GM18498 (cell line): Measurements from ENCODE around the gene MYO1G.

Source experiments
- ATAC-seq: cut with Tn5 transposase; IDR thresholded peaks from one replicate; pipeline ENCODE4 v1.9.1; 2021; ENCODE audit warnings: mild to moderate bottlenecking, moderate library complexity; ENCODE audit not compliant: unreplicated experiment

Gene MYO1G

DNA sequence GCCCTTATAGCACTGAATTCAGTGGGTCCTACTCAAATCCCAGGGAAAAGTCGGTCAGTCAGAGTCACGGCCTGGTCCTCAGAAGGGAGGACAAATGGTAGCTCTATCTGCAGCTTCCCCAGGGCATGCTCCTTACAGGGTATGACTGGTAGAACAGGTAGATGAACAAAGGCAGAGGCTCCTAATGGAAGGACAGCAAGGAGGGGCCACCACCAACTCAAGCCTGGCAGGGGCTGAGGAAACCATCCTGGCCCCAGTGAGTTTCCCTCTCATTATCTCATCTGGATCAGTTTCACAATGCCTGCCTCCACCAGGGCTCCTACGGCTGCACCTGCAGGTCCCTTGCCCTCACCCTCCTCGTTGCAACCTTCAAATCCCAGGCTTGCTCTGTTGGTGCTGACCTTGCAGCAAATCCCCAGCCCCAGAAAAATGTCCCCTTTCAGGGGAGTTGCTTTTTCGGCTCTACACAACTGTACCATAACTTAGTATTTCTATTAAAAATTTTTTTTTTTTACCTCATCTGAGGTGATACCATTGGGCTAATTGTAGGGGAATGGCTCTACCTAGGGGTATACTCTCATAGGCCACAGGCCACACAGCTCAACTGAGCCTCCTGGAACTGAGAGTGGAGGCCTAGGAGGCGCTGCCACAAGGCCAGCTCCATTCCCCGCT lies 2.4 kb upstream of the MYO1G start:
- no peak for ATAC-seq

DNA sequence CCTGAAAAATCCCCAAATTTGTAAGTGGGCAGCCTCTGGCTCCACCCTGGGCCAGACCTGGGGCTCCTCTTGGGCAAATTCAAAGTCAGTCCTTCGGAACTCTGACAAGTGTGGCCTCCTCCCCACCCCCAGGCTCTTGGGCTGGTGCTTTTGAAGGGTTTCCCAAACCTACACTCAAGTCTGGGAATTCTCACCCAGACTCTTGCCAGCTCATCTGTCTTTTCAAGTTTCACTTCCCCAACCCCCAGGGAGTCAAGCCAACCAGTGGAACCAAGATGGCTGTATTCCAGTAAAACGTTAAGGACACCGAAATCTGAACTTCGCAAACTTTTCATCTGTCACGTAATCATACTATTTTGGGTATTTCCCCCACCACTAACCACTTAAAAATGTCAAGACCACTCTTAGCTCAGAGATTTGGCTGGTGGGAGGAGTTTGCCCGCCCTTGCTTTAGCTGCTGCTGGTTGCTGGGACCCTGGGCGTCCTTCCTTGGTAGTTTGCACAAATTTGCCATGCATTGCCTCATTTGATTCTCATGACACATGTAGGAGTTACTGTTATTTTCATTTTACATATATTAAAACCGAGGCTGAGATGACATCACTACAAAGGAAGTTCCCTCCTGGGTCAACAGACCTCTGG lies 1.7 kb upstream of the MYO1G start:
- ATAC-seq, result peak; percentile 43

DNA sequence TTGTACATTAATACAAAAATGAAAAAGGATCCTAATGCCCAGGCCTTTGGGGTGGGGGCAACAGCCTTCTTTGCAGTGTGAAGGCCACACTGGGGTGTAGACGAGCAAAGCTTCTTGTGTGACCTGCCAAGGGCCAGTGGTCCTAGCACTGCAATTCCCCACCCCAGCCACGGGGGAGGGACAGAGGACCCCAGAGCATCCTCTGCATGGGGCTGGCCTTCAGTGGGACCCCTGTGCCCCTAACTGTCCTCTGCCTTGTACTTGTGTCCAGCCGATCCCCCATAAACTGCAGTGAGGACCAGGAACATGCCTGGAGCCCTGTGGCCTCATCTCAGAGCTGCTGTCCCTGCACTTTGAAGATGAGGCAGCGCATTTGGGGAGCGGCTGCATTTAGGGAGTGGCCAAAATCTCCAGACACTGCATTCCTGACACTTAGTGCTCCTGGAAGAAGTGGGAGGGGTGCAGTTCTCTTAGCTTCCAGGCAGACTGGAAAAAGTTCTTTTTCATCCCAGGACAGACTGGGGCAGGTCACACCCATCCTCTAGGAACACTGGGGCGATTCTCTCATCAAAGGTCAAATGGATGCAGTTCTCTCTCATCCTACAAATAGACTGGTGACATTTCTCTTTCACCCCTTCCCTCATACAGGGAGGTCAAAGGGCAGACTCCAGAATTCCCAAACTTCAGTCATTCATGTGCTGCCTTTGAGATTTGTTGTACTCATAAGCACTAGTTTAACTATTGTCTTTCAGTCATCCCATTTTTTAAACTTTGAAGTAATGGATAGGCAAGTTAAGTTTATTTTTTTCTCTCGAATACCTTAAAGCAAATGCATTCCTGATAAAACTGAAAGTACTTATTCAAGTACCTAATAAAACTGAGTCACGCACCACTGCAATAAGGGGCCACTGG lies 922 bp upstream of the MYO1G start:
- peak; percentile 15 for ATAC-seq

DNA sequence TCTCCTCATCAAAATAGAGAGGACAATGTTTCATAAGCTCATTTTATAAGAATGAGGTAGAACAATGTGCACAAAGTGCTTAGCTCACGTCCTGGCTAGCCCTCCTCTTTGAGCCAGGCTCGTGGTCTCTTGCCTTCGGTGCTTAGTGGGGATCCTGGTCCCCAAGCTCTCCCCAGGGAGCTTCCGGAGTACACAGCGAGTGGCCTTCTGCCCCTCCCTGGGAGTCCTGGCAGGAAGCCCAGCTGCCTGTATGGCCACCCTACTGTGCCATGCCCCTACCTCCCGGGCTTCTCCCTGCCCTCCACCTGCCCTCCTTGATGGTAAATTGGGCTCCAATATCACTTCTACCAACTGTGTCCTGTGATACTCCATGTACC lies 868 bp downstream of the MYO1G start:
- no peak for ATAC-seq

DNA sequence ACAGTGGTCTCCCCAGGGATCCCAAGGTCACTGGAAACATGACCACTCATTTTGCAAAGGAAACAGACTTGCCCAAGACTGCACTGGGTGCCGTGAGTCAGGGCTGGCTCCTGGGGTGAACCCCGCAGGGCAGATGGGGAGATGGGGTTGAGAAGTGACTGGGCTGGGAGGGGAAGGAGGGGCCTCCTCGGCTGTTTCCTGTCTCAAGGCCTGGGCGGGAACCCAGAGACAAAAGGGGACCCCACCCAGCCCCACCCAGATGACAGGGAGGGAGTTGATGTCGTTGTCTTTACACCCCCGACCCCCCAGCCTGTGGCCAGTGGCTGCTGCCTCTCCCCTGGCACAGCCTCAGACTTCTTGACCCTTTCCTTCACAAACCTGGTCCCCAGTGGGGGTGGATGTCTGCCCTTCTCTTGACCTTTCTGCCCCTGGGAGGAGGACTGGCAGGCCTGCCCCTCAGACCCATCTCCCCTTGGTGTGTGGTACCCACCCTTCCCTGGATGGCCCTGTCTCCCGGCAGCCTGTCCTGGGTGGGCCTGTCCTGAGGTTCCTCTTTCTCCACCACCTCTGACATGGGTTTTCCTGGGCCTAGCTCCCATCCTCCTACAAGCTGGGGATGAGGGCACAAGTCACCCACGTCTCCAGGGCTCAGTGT lies 1.4 kb downstream of the MYO1G start:
- ATAC-seq, result no peak

DNA sequence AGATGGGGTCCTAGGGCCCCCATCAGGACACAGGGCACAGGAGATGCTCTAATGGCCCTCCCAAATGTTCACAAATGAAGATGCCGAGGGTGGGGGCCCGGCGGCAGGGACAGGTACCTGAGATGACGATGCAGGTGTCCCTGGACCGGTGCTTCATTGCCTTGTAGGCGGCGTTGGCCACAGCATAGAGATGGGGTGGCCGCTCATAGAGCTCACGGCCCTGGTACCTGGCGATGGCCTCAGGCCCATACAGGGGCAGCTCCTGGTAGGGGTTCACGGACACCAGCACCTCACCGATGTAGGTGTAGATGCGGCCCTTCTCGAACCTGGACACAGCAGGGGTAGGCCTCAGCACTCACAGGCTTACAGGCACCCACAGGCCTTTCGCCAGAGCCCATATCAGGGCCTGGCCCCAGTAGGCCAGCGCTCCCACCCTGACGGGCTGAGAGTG lies 2.0 kb downstream of the MYO1G start:
- ATAC-seq, result no peak

DNA sequence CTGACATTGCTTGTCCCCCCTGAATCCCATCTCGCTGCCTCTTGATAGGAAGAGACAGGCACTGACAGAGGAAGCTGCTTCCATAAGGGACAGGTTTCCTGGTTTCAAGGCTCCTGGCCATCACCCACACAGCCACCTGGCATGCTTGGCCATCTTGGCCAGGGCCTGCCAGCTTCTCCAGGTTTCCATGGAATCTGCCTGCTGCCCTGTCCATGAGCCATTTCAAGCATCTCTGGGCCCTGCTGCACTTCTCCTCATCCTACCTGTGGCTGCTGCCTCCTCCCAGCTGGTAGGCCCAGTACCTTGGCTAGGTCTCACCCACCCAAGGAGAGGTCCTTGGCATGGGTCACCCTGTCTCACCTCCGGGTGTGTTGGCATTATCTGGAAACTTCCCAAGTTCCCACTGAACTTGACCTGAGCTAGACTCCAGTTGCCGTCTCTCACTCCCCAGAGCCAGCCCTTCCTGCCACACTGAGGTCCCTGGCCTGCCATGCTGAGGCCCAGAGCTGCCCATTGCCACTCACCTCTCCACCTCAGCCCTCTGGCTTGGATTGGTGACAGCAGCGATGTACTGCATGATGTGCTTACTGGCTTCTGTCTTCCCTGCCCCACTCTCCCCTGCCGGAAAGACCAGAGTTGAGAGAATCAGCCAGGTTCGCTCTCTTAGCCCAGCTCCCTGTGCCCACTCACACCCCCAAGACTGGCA lies 2.6 kb downstream of the MYO1G start:
- no peak for ATAC-seq

DNA sequence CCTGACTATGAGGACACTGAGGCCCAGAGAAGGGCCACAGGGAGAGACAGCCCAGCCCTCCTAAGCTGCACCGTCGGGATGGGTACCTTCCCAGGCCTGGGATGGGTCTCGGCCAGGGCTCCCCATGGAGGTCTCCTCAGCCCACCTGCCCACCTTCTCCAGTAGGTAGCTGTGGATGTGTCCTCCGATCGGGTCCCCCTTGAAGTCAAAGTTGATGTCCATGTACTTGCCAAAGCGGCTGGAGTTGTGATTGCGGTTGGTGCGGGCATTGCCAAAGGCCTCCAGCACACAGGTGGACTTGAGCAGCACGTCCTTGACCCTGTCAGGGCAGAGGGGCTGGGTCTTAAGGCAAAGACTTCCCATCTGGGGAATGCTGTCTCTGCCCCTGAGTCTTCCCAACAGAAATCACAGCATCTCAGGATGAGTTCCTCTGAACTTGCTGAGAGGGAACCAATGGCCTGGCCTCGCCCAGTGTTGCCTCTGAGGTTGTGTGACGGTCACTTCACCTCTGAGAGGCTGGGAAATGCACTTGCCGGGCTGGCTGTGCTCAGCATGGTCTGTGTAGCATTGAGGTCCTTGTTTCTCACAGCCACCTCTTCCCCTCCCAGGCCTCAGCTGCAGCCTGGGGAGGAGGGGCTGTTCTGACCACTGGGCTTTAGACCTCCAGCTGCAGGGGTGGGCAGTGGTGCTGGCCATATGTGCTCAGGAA lies 3.3 kb downstream of the MYO1G start:
- no peak for ATAC-seq

DNA sequence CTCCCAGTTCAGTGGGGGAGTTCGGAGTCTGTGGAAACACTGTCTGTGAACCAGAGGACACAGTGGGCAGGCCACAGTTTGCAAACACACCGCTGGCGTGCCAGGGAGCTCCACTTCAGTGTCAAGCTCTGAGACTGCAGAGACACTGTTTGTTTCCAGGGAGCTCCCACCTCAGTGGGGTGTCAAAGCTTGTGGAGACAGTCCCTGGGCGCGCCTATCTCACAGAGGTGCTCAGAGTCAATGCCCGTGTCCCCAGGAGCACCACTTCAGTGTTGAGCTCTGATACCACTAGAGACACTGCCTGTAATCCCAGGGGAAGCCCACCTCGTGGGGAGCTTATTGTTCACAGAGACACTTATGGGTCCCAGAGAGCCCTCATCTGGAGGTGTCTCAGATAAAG lies 4.3 kb downstream of the MYO1G start:
- ATAC-seq, result no peak

DNA sequence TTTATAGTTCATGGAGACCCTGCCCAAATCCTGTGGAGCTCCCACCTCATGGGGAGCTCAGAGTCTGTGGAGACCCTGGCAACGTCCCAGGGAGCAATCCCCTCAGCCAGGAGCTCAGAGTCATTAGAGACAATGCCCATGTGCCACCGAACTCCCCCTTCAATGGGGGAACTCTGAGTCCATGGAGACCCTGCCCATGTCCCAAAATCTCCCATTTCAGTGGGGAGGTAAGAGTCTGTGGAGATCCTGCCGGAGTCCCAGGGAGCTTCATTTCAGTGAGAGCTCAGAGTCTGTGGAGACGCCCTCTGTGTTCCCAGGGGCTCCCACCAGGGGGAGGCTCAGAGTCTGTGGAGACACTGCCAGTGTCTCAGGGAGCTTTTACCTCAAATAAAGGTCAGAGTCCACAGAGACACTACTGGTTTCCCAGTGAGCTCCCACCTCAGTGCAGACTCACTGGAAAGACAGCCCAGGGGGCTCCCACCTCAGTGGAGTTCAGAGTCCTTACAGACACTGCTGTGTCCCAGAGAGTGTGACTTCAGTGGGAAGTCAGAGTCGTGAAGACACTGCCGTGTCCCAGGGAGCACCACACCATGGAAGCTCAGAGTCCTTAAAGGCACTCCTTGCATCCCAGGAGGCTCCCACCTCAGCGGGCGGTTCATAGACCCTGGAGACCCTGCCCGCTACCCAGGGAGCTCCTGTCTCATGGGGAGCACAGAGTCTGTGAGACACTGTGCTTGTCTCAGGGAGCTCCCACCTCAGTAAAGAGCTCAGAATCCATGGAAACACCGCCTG lies 5.0 kb downstream of the MYO1G start:
- ATAC-seq, result no peak

DNA sequence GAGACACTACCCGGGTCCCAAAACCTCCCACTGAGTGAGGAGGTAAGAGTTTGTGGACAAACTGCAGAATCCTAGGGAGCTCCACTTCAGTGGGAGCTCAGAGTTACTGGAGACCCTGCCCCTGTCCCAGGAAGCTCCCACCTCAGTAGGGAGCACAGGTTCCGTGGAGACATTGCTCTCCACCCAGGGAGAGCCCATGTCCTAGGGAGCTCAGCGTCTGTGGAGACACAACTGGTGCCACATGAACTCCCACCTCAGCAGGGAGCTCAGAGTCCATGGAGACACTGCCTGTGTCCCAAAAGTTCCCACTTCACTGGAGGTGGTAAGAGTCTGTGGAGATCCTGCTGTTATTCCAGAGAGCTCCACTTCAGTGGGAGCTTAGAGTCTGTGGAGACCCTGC lies 6.3 kb downstream of the MYO1G start:
- ATAC-seq, result no peak

DNA sequence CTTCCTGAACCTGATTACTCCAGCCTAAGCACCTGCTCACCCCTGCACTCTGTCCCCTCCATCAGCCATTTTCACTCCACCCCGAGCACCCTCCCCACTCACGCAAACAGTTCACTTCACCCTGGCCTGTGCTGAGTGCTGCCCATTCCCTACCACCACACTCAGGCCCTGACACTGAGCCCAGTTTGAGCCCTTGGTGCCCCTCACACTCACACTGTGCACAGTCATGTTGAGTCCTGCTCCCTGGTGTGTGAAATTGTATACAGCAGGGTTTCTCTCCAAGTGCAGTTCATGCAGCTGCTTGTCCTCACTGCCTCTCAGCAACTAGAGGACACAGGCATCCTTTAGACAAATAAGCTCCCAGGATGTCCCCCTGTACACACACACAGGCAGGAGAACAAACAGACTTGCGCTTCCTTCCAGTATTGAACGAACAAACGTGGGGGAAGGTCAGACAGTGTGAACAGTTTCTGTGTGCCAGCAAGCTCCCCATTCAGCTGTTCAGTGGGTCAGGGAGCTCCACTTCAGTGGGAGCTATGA lies 6.8 kb downstream of the MYO1G start:
- ATAC-seq, result no peak

DNA sequence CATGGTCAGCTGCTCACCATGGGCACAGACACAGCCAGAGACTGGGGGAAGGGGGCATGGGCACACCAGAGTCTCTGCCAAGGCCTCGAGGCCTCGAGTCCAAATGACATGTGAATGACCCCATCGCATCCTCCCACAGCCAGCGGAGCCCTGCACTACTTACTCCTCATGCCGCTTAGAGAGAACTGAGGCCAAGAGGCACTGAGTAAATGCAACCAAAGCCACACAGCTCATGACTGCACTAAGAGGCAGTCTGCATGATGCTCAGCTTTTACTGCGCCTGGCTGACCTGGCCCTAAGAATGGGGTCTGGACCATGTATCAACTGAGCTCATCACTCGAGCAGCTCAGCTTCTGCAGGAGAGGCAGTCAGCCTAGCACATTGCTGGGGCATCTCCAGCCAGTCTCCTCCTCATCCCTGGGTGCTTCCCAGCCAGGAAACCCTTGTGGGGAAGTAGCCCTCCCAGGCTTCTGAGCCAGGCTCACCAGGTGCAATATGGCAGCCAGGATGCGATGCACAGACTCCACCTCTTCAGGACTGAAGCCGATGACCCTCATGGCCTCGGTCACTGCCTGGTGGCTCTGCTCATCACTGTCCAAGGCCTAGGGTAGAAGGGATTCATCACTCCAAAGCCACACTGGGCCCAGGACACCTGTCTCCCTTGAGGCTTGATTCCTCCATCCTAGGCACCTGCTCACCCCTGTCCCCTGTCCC lies 7.5 kb downstream of the MYO1G start:
- ATAC-seq, result no peak

DNA sequence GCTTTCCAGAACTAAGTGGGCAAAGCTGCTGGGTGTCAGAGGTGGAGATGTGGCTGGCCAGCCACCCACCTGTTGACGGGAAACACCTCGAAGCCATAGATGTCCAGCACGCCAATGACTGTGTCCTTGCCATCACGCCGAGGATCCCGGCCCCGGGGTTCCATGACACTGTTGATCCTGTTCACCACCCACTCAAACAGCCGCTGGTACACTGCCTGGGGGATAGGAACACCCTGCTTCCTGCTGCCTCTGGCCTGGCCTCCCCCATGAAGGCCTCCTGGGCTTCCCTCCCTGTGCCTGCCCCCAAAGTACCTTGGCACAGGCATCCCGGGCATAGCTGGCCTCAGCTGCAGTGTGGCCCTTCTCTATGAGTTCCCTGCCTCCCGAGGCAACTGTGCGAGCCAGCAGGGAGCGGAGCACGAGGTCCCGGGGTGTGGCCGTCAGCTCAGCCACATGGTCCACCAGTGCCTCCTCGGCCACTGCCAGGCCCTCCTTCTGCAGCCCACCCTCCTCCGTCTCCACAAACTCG lies 8.2 kb downstream of the MYO1G start:
- no peak for ATAC-seq

DNA sequence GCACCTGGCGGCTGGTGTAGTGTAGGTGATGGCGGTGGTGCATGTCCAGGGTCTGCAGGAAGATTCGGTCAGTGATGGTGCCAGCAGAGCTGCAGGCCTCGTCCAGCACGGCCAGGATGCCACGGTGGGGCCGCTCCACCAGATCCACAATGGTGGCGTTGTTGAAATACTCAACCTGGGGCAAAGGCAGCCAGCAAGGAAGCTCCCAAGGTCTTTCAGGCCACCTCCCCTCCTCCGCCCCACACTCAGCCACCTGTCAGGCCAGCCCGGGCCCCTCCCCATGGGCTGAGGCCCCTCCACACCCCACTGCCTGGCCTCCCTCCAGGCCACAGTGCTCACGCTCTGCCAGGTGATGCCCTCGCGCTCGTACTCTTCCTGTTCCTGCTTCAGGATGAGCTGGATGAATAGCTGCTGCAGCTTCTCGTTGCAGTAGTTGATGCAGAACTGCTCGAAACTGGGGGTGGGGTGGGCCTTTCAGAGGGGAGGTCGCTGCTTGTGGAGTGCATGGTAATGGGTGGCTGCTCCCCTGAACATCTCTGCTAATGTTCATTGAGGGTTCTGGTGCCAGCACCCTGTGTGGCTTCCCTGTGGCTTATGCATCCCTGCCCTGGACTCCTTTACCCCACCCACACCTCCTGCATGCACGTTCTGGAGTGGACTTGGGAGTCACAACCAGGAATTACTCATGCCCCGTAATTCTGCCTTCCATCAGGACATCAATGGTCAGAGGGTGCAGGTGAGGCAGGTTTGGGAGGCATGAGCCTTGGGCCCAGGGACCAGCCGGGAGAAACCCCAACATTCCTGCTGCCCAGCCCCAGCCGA lies 8.9 kb downstream of the MYO1G start:
- ATAC-seq, result no peak

DNA sequence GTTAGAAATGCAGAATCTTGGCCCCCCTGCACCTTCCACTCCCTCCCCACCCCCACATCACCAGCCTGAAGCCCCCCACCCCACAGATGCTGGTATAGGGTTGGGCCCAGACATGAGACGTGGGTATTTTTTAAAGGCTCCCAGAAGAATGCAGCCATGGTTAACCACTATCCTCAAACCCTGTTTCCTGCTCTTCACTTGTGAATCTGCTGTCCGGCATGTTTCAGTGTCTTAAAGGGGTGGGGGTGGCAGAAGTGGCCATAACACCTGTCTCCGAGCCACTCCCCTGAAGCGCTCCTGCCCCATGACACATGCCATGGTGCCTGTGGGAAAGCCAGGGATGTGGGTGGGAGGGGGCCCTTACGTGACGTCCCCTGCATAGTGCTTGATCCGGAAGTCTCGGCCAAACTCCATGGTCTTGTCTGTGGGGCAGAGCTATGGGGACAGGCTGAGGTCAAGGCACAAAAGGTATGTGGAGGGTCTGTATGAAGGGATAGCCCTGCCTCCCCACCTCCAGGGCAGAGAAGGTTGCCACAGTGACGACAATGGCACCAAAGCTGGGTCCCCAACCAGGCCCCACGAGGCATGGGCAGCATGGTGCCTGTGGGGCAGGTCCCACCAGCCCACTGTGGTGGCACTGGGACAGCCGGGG lies 9.6 kb downstream of the MYO1G start:
- no peak for ATAC-seq
